GM15510 (cell line): ENCODE results near the gene RBBP9.

ENCODE experiments used
- POLR2A ChIP-seq: IDR thresholded peaks from 3 replicates; pipeline ENCODE4 v1.6.1; 2011; ENCODE audit warnings: borderline replicate concordance; ENCODE audit not compliant: insufficient read length; ENCODE audit errors: extremely low read depth

RBBP9 gene

DNA sequence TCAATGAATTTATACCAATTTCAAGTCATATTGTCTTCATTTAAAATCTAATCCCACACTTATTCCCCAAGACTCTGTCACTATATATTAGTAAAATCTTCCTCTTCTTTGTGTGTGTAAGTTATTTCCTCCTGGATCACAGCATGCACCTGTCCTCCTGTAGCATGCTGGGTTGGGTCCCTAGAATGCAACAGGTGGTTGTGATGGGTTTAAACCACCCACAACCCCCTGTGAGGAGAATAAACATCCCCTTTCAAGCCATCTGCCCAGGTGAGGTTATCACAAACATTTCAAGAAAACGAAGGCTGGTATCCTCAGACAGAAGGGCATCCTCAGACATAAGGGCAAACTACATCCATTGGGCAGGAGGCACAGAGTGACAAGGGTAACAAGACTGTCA is 56.6 kb downstream of the RBBP9 start:
- TF ChIP-seq POLR2A: no peak

- TF ChIP-seq POLR2A: no peak
Observed at GRCh38 chr20:18436847-18437246, 60.2 kb downstream of the RBBP9 start.
